Activated T-cell treated with anti-CD3 and anti-CD28 coated beads for 1 hour (primary cell): ENCODE measurements around the gene FBXO38.

Experiments
- DNase-seq: peaks from one replicate; pipeline ENCODE4 v3.0.0-alpha.2; 2020; ENCODE audit warnings: low read depth

The FBXO38 gene

DNA sequence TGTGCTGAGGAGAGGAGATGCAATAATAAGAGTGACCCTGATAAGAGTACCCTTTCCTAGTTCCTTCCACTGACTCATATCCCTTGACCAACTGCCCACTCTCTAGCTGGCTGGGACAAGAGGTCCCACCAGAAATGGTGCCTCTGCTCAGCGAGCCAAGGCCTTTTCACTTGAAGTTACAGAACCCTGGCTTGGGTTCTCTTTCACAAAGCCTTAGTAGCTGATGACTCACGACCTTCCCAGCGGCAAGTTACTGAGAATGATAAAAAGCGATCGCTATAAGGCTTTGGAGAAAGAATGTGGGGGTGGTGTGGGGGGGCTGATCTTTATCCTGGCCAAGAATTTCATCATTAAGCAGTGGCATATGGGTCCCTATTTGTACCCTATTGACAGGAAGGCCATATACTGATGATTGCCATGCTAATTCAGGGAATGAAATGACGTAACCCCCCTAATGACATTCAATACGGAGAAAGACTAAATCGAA, 90.3 kb downstream of the FBXO38 start:
- DNase-seq = no peak

DNA sequence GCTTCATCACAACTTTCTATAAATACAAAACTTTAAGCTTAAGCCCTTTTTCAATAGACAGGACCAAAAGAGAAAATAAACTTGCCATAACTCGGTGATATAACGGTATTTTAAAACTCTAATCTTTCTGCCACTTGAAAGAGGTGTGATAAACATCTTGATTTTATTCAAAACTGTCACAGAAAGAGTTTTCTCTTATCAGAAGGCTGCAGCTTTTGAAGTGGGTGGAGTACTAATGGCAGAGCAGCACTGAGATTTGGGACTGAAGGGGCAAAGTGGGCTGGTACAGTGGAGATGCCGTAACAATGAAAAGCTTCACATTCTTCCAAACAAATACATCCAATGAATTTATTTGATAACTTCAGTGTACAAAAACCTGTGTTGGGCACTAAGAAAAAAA, 92.5 kb downstream of the FBXO38 start:
- DNase-seq = no peak

DNA sequence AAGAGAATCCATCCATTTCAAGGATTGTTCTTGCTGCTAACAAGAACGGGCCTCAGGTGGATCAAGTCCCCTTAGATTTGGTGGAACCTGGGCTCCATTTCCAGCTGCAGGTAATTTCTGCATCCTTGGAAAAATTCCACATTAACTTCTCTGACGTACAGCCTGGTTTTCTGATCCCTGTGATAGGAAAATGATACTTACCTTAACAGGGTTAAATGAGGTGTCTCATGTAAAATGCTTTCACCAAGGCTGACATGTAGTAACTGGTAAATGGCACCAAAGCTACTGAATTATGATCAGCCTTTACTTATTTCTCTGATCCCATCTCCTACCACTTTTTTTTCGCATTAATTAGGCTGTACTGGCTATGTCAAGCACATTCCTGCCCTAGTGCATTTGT, 93.7 kb downstream of the FBXO38 start:
- DNase-seq = no peak

DNA sequence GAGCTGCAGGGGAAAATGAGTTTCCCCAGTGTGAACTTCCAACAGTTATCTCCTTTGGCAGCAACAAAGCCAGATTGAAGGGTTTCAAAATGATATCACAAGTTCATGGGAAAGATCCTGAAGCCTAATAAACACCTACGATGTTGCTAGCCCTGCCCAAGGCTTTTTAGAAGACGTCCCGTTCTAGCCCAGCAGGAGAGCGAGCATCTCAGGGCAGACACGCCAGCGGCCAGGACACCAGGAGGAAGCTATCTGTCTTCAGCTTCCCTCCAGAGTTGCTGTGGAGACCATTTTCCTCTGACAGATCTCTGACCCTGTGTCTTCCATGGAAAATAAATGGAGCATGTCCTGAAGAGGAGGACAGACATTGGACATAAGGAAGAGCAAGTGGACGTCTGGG, 98.4 kb downstream of the FBXO38 start:
- DNase-seq = no peak

DNA sequence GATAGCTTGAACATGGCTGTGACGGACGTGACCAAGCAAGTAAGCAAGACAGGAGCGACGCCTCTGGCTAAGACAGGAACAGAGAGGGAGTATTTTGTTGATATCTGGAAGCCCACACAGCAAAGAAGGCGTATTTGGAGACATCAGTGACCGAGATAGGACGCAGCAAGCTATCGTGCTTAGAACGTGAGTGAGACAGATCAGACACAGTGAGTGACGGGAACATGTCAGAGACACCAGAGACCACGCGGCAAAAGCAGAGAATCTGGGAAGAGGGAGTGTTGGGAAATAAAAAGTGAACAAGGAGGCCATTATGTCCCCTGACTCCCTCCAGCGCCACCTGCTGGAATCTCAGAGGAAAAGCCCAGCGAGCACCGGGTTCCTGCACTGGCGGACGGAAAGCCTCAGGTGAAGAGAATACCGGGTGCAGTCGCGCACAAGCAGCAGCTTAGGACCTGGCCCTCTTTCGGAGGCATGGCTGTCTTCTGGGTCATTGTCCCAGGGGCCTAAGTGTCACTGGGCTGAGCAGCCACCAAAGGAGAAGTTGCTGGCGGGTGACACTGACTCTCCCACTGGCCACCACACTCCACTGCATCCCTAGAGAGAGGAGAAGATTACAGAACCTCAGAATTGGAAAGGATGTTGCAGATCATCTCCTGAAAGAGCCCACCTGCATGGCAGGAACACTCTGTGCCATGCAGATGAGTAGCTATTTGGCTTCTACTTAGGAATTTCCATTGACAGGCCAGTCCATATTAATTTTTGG, 99.1 kb downstream of the FBXO38 start:
- DNase-seq = peak; percentile 44

DNA sequence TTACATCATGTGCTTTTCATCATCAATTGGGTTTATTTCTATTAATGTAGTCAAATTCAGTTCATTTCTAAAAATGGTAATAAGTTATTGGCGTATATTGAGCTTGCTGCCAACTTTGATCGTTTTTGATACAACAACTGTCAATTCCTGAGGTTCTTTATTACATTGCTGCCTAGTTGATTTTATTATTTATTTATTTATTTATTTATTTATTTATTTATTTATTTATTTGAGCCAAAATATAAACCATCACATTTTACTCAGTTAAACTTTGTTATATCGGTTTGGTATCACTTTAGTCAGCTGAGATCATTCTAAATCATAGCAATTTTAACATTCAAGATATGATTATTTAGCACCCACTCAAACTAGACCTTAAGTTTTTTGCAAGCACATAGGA, 100.0 kb downstream of the FBXO38 start:
- DNase-seq = no peak

DNA sequence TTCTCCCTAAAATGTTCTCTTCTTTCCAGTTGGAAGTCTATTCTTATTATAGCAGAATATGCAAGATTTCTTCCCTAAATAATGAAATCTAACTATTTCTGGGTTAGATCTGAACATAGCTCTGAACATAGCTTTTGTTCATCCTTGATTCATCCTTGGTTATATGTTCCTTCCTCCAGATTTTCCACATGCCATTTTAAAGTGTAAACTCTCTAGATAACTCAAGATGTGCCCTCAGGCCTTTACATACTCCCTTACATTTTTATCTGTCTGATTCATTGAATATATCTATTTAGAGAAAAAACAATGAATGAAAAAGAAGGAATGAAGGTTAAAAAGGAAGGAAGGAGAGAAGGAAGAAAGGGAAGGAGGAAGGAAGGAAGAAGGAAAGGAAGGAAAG, 100.9 kb downstream of the FBXO38 start:
- DNase-seq = no peak

DNA sequence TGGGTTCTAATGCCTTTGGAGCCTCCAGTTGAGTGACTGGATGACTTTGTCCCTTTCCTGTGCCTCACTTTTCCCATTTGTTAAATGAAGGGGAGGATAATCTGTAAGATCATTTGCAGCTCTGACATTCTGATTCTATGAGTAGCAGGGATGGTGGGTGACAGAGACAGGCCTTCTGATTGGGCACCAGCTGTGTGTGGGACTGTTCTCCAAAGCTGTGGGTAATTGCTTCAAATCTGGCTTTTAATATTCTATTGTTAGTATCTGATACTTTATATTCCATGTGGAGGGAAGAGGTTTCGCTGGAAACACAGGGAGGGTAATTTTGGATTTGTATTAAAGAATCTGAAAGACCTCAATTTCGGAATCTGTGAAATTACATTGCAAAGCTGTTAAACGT, 102.7 kb downstream of the FBXO38 start:
- DNase-seq = no peak

DNA sequence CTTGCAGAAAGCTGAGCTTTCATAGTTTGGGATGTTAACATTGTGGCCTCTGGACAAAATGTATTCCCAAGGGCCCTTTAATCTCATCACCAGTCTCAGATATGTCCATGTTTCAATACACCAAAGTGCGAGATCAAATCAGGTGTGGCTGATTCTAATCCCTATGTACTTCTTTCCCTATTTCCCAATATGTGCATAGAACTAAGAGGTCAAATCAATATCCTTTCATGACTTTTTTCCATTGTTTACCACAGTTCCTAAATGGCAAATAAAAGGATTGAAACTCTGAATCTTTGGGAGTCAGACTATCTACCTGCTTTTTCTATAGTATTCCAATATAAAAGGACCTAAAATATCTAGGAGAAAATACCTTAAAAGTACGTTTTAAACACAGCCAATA, 105.0 kb downstream of the FBXO38 start:
- DNase-seq = no peak

DNA sequence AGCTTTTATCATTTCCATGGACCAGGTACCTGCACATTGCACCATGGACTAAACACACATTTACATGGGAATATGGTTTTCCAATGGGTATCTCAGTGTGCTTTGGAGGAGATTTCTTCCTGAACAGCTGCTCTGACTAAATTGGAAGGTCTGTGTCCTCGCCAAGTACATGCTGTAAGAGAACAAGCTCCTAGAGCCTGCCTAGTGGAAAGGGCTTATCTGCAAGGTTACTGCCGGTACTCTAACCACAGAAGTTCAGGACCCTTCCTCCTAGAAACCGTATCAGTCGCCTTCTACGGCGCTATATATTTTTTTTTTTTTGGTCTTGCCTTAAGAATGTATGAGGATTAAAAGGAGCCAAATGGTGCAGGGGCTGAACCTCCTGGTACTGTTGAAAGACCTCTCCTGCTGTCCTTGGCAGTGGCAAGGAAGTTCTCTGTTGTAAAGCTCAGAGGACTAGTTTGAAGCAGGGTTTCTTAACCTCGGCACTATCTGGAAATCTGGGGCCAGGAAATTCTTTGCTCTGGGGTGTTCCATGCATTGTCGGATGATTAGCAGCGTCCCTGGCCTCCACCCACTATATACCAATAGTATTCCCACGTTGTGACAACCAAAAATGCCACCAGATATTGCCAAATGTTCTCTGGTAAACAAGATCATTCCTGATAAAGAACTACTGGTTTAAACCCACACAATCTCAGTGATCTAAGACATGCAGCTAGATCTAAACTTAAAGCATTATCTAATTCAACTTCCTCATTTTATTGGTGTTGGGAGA, 107.4 kb downstream of the FBXO38 start:
- no peak for DNase-seq

DNA sequence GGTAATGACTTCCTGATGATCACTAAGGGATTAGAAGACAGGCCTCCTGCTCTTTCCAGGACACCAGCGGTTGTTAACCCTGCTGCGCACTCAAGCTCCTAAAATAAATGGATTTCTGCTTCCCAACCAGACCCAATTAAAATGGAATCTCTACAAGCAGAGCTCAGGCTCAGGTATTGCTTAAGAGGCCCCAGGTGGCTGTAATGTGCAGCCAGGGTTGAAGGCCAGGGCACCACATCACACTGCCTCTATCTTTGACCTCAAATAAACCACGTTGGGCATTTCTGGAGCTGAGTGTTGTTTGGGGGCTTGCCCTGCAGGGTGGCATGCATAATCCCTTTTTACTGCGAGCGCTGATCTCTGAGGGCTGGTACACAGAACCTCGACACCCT, 108.0 kb downstream of the FBXO38 start:
- DNase-seq = no peak

DNA sequence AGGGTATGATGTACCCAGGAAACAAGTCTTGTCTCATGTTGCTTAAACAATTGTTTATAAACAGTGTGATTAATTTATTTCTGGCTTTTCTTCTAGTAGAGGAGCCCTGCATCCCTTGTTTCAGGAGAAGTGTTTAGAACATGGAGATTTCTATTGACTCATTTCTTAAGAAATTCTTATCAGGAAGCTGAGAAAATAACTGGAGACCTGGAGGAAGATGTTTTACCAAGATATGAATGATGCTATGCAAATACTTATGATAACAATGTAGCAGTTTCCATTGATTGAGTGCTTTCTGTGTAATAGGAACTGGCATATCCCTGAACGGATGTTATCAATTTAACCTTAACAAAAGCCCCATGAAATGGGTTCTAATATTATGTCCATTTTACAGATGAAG, 108.6 kb downstream of the FBXO38 start:
- no peak for DNase-seq
